GM12865 (cell line): ENCODE measurements around the gene NKPD1.

Experiments
- DNase-seq: peaks from one replicate; pipeline ENCODE4 v3.0.0; 2010; ENCODE audit warnings: low read depth
- H3K4me3 ChIP-seq: 2 replicates; pipeline ENCODE4 v1.5.1; 2011; ENCODE audit warnings: mild to moderate bottlenecking, low read depth, low read length, control low read depth
- TF ChIP-seq, protein P1 (sequence below): IDR thresholded peaks from 2 replicates; pipeline ENCODE4 v1.5.1; 2011; ENCODE audit warnings: low read length, control low read depth, low read depth, inconsistent platforms; ENCODE audit not compliant: insufficient read depth; ENCODE audit errors: missing control alignments

The NKPD1 gene

DNA sequence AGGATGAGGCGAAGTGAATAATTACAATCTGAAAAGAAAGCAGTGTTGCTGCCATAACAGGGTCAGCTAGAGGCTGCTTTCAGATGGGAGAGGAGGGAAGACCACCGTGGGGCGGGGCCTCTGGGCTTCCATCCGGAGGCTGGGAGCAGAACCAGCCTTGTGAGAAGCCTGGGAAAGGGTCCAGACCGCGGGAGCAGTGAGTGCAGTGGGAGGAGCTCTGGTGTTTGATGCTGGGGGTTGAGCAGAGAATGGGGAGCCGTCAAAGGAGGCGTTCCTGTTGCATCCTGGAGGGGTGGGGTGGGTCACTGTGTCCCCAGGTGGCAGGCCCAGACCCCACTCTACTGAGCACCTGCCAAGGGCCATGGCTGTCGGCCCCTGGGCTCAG is 18.1 kb downstream of the NKPD1 start:
- TF ChIP-seq, protein P1, sequence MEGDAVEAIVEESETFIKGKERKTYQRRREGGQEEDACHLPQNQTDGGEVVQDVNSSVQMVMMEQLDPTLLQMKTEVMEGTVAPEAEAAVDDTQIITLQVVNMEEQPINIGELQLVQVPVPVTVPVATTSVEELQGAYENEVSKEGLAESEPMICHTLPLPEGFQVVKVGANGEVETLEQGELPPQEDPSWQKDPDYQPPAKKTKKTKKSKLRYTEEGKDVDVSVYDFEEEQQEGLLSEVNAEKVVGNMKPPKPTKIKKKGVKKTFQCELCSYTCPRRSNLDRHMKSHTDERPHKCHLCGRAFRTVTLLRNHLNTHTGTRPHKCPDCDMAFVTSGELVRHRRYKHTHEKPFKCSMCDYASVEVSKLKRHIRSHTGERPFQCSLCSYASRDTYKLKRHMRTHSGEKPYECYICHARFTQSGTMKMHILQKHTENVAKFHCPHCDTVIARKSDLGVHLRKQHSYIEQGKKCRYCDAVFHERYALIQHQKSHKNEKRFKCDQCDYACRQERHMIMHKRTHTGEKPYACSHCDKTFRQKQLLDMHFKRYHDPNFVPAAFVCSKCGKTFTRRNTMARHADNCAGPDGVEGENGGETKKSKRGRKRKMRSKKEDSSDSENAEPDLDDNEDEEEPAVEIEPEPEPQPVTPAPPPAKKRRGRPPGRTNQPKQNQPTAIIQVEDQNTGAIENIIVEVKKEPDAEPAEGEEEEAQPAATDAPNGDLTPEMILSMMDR = no peak
- no peak overlapping the region for H3K4me3 ChIP-seq
- DNase-seq = no peak

DNA sequence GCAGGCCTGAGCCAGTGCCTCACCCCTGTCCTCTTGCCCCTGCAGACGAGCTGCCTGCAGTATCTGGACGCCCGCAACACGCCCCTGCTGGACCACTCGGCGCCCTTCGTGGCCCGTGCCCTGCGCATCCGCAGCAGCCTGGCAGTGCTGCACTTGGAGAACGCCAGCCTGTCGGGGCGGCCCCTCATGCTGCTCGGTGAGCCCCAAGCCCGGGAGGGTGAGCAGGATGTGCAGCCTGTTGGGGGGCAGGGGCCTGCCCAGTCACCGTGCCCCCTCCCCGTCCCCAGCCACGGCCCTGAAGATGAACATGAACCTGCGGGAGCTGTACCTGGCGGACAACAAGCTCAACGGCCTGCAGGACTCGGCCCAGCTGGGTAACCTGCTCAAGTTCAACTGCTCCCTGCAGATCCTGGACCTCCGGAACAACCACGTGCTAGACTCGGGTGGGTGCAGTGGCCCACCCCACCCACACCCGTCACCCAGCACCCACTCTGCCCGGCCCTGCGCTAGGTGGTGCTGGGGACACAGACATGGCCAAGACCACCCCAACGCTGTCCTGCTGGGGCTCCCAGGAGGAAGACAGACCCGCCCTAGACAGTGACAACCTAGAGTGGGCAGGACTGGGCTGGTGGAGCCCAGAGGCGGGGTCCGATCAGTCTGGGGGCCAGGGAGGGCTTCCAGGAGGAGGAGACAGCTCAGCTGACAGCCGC is 18.6 kb downstream of the NKPD1 start:
- no peak overlapping the region for H3K4me3 ChIP-seq
- TF ChIP-seq, protein P1 = no peak
- DNase-seq = no peak

DNA sequence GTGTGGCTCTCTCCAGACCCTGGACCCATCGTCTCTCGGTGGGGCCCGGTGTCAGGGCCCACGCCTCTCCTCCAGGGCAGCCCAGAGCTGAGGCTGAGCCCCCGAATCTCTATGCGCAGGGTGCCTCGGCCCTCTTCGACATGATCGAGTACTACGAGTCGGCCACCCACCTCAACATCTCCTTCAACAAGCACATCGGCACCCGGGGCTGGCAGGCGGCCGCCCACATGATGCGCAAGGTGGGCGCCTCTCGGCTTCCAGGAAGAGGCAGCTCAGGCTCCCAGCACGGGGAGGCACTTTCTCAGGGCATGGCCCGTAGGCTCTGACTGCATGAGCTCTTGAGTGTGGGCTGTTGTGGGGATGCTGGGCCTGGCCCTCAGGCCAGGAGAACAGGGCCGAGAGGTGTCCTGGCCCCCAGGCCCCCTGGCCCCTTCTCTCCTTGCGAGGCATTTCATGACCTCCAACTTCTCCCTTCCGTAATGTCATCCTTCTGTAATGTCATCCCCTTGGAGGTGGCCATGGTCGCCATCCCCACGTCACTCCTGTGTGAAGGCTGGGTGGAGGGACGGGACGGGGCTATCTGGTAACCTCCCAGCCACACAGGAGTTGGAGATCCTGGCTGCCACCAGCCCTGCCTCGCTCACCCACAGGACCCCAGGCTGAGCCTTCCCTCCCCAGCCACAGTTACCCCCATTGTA is 19.4 kb downstream of the NKPD1 start:
- DNase-seq = no peak
- TF ChIP-seq, protein P1 = no peak
- no peak overlapping the region for H3K4me3 ChIP-seq

DNA sequence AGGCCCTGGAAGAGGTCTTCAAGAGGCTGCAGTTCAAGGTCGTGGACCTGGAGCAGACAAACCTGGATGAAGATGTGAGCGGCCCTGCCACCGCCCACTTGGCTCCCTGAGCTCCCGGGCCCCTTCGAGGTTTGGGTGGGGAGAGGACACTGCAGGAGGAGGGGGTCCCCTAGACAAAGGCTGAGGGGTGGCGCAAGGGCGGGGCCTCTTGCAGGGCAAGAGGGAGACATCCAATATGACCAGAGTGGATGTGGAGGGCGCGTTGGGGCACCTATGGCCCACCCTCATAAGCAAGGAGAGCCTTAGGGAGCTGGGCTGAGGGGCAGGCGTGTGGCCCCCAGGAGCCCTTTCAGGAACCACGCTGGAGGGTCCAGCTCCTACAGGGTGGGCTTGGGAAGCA is 20.2 kb downstream of the NKPD1 start:
- no peak for DNase-seq
- TF ChIP-seq, protein P1 = no peak
- no peak overlapping the region for H3K4me3 ChIP-seq

DNA sequence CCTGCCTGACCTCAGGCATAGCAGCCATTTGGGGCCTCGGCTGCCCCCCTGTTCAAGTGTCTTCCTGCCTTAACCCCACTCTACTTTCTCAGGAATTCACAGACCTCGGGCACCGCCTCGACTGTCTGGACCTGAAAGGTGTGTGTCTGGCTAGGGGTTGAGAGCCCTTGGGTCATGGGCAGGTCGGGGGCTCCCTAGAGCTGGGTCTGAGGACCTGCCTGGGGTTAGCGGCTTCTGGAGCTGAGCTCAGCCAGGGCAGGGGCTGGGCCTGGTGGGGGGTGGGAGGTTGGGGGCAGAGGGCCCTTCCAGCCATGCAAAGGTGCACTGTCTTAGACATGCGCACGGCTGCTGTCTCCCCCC is 20.7 kb downstream of the NKPD1 start:
- TF ChIP-seq, protein P1 = no peak
- no peak for DNase-seq
- no peak overlapping the region for H3K4me3 ChIP-seq

DNA sequence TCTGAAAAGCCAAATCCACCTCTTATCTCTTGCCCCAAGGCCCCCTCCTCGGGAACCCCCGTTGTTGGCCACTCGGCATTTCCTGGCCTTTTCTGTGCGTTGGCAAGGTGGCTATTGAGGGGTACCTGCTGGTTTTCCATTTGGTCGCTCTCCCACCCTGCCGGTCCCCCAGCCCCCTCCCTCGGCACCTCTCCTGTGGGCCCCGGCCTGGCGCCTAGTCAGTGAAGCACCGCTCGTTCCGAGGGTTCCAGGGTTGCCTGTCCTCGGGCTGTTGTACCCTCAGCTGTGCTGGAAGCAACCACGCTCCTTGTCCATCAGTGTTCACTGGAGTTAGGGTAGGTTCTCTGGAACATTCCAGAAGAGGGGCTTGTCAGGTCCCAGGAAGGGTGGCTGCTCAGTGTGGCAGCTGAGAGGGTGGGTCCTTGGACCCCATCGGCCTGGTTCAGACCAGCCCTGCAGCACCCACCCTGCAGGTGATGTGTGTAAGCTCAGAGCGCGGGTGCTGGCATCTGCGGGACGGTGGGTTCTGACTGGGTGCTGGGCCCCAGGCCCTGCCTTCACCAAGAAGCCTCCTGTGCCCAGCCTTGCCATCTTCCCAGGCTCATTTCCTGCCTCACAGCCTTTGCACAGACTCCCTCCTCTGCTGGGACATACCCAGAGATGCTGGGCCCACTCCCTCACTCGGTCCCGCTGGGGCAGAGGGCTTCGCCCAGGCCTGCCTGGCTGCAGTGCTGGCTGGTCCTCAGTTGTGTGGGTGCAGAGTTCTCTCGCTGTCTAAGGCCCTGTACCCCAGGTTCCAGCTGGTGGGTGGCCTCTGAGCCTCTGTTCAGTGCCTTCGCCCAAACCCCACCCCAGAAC is 21.3 kb downstream of the NKPD1 start:
- TF ChIP-seq, protein P1 = no peak
- no peak overlapping the region for H3K4me3 ChIP-seq
- DNase-seq = no peak
